NCI-H187 (cell line): Measurements from ENCODE around the gene TMEM255A.

Experiments
- DNase-seq, 2 experiments: peaks; one replicate each; lab custom pipeline; 2025; lab: John Stamatoyannopoulos, UW

TMEM255A gene

GRCh38 chrX:120308558-120308957, 2.7 kb downstream of the TMEM255A start:
- DNase-seq, result no peak

GRCh38 chrX:120306630-120307029, 4.6 kb downstream of the TMEM255A start:
- DNase-seq, result no peak

- no peak for DNase-seq
Measured at GRCh38 chrX:120305531-120306141, 5.6 kb downstream of the TMEM255A start.

GRCh38 chrX:120304256-120304655, 7.0 kb downstream of the TMEM255A start:
- no peak for DNase-seq

DNA sequence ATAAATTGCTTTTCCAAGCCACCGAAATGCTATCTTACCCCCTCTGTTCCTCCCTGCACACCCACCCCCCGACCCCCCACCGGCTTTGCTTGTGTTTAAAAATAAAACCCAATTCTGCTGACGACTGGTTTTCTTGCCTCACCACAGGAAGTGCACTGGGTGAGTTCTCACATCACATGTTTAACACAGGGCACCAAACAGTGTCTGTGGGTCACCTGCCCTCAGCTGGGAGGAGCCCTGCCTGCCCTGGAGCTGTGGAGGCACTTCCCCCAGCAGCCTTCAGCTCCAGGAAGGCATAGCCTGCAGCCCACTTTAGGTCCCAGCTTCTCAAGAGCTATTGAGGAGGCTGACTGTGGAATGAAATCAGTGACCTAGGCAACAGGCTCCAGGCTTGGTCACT, 8.8 kb downstream of the TMEM255A start:
- DNase-seq, result no peak

- no peak for DNase-seq
Measured at GRCh38 chrX:120301960-120302359, 9.3 kb downstream of the TMEM255A start.

- no peak for DNase-seq
Measured at GRCh38 chrX:120301497-120301896, 9.8 kb downstream of the TMEM255A start.

DNA sequence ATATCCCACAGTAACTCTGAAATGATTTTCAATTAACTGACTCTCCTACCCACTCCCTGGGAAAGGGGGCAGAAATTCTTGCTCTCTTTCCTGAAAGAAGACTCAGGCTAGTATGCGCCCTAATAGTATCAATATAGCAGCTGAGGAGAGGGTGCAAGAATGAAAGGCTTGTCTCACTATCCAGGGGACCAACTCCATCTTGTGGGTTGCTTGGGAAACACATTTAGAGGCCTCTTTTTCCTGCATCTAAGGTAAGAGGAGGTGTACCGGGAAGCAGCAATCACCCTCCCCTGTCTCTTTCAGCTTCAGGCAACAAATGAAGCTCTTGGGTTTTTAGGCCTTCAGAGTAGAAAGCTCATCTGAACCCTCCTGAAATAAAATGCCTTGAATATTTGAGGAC, 11.3 kb downstream of the TMEM255A start:
- no peak for DNase-seq

GRCh38 chrX:120297923-120298322, 13.3 kb downstream of the TMEM255A start:
- DNase-seq, result no peak

GRCh38 chrX:120294651-120295050, 16.6 kb downstream of the TMEM255A start:
- DNase-seq, result no peak

- no peak for DNase-seq
Measured at GRCh38 chrX:120293015-120293414, 18.2 kb downstream of the TMEM255A start.

GRCh38 chrX:120291211-120291610, 20.1 kb downstream of the TMEM255A start:
- DNase-seq, result no peak

DNA sequence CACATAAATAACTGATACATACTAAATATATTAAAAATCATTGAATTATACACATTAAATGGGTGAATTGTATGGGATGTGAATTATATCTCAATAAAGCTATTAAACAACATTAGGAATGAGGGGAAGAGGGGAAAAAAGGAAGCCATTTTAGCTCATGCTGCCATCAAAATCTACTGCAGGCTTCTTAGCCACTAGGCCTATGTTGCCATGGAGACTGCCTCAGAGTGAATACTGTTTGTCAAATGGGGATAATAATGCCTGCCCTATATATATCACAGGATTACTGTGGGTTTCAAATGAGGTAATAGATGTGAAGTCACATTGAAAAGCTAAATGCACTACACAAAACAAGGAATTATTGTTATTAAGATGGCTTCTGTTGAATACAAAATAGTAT, 21.2 kb downstream of the TMEM255A start:
- DNase-seq, result no peak

DNA sequence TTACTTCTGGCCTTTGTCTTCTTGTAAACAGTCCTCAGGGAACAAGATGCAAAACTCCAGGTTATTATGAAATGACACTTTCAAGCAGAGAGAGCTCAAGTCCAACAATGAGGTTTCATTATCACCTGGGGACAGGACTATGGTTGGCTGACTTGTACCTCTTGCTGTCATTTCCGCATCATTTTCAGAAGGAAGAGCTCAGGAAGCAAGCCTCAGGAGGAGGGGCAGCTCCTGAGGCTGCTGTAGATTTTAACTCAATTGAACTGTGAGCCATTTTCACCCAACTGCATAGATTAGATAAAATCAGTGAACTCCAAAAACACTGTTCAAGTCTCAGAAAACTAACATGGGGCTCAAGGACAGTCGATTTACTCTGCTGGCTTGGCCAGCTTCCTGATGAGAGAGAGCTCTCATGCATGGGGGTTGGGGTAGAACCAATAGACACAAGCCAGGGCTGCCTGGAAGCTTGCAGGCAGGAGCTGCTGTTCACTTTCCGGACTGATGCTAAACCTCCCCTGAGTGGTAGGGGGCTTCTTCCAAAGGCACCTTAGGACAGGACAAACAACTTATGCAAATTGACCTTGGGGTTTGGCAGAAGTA, 23.6 kb downstream of the TMEM255A start:
- no peak for DNase-seq

- no peak for DNase-seq
Measured at GRCh38 chrX:120286733-120287512, 24.3 kb downstream of the TMEM255A start.

DNA sequence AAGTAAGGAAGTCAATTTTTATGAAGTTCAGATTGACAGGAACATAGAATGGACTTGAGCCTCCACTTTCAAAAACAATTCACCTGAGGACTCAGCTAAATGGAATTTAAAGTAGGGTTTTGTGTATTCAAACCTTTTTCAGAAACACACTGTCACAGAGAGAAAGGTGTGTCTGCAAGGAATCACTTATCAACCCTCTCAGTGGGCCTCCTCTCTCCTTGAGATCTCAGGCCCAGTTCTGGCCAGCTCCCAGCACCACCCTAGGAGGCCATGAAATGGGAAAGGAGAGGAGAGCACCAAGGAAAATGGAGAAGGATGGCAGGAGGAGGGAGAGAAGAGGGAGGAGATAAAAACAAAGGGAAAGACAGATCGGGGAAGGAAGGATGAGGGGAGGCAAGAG, 28.6 kb downstream of the TMEM255A start:
- no peak for DNase-seq

- no peak for DNase-seq
Measured at GRCh38 chrX:120281761-120282160, 29.5 kb downstream of the TMEM255A start.

- DNase-seq, result no peak
Measured at GRCh38 chrX:120281021-120281624, 30.1 kb downstream of the TMEM255A start.

GRCh38 chrX:120274958-120275357, 36.3 kb downstream of the TMEM255A start:
- no peak for DNase-seq

- no peak for DNase-seq
Measured at GRCh38 chrX:120274145-120274544, 37.1 kb downstream of the TMEM255A start.

GRCh38 chrX:120271218-120271617, 40.0 kb downstream of the TMEM255A start:
- no peak for DNase-seq

- no peak for DNase-seq
Measured at GRCh38 chrX:120270567-120270966, 40.7 kb downstream of the TMEM255A start.
